HEK293 (cell line): ENCODE results near the gene SLC6A1.

Experiments
- CTCF ChIA-PET: fragments of 350-600 bp; formaldehyde crosslinking; extraction: SDS; loops from one replicate; lab custom pipeline; 2021; ENCODE audit warnings: antibody characterized with exemption; lab: Yijun Ruan, JAX
- POLR2A ChIA-PET: fragments of 300-600 bp; formaldehyde crosslinking; extraction: SDS; loops from one replicate; lab custom pipeline; 2020; ENCODE audit warnings: antibody characterized with exemption, inconsistent platforms; lab: Yijun Ruan, JAX
- H3K27ac ChIP-seq: fragments of 200-500 bp; sonication (Bioruptor generic); 2 replicates; pipeline ENCODE4 v1.5.1; 2014; ENCODE audit warnings: low read depth, low read length, control low read depth, inconsistent platforms; ENCODE audit errors: extremely low read depth
- H3K36me3 ChIP-seq, 2 experiments: fragments of 200-500 bp in 1 of 2; sonication (Bioruptor generic) in 1 of 2; 1 replicate in 1 of 2; 2 replicates in 1 of 2; pipeline ENCODE4 v1.5.1; 2014 to 2017; ENCODE audit warnings: inconsistent platforms in 2 of 2, low read length in 2 of 2; ENCODE audit not compliant: control insufficient read depth in 2 of 2, insufficient read depth in 1 of 2
- H3K4me1 ChIP-seq: fragments of 200-500 bp; sonication (Bioruptor generic); 2 replicates; pipeline ENCODE4 v1.5.1; 2014; ENCODE audit warnings: mild to moderate bottlenecking, low read length, inconsistent platforms; ENCODE audit not compliant: control insufficient read depth, insufficient read depth
- H3K4me3 ChIP-seq: 2 replicates; pipeline ENCODE4 v1.5.1; 2011; ENCODE audit warnings: low read depth, mild to moderate bottlenecking, control low read depth, low read length, moderate library complexity
- H3K9me3 ChIP-seq: fragments of 200-500 bp; sonication (Bioruptor generic); 2 replicates; pipeline ENCODE4 v1.5.1; 2014; ENCODE audit warnings: low read depth, low read length, inconsistent platforms; ENCODE audit not compliant: control insufficient read depth, insufficient read depth
- HOXD13 ChIP-seq: sonication (generic); formaldehyde crosslinking; IDR thresholded peaks from 2 replicates; pipeline ENCODE4 v1.8.0; 2022; ENCODE audit warnings: missing genetic modification reagents, borderline replicate concordance
- KLF1 ChIP-seq: fragments of 450-650 bp; formaldehyde crosslinking; IDR thresholded peaks from 2 replicates; pipeline ENCODE4 v1.5.1; 2016; ENCODE audit warnings: missing biosample characterization, missing genetic modification characterization
- SETDB1 ChIP-seq: IDR thresholded peaks from one replicate; pipeline ENCODE4 v1.6.1; 2017; ENCODE audit warnings: mild to moderate bottlenecking, low read length, moderate library complexity, mixed read lengths; ENCODE audit not compliant: insufficient read length
- ZBTB1 ChIP-seq: fragments of 450-650 bp; formaldehyde crosslinking; IDR thresholded peaks from 2 replicates; pipeline ENCODE4 v1.5.1; 2016; ENCODE audit warnings: missing biosample characterization, missing genetic modification characterization
- ZBTB26 ChIP-seq: fragments of 450-650 bp; formaldehyde crosslinking; optimal IDR thresholded peaks from 2 replicates; pipeline ENCODE3; 2016; ENCODE audit warnings: missing biosample characterization, mild to moderate bottlenecking, missing genetic modification characterization
- ZFP41 ChIP-seq: fragments of 450-650 bp; formaldehyde crosslinking; IDR thresholded peaks from 2 replicates; pipeline ENCODE4 v1.5.1; 2016; ENCODE audit warnings: missing biosample characterization, missing genetic modification characterization, borderline replicate concordance
- ZNF112 ChIP-seq: fragments of 450-650 bp; formaldehyde crosslinking; IDR thresholded peaks from 2 replicates; pipeline ENCODE4 v1.5.0; 2017; ENCODE audit warnings: missing biosample characterization, missing genetic modification characterization
- ZNF146 ChIP-seq: fragments of 450-650 bp; formaldehyde crosslinking; IDR thresholded peaks from 2 replicates; pipeline ENCODE4 v1.5.1; 2016; ENCODE audit warnings: missing biosample characterization, missing genetic modification characterization
- ZNF16 ChIP-seq: fragments of 450-650 bp; formaldehyde crosslinking; IDR thresholded peaks from 2 replicates; pipeline ENCODE4 v1.5.1; 2016; ENCODE audit warnings: low read depth, missing biosample characterization, missing genetic modification characterization
- ZNF280D ChIP-seq: fragments of 450-650 bp; formaldehyde crosslinking; IDR thresholded peaks from 2 replicates; pipeline ENCODE4 v1.5.1; 2016; ENCODE audit warnings: missing biosample characterization, missing genetic modification characterization
- ZNF404 ChIP-seq: fragments of 450-650 bp; formaldehyde crosslinking; IDR thresholded peaks from 2 replicates; pipeline ENCODE4 v1.5.1; 2017; ENCODE audit warnings: missing biosample characterization, missing genetic modification characterization
- ZNF426 ChIP-seq: fragments of 450-650 bp; formaldehyde crosslinking; IDR thresholded peaks from 2 replicates; pipeline ENCODE4 v1.5.1; 2017; ENCODE audit warnings: missing biosample characterization, missing genetic modification characterization, mild to moderate bottlenecking, inconsistent platforms, moderate library complexity
- ZNF48 ChIP-seq: fragments of 450-650 bp; formaldehyde crosslinking; IDR thresholded peaks from 2 replicates; pipeline ENCODE4 v1.5.1; 2016; ENCODE audit warnings: missing biosample characterization, missing genetic modification characterization
- ZNF501 ChIP-seq: fragments of 450-650 bp; formaldehyde crosslinking; IDR thresholded peaks from 2 replicates; pipeline ENCODE4 v1.5.1; 2016; ENCODE audit warnings: missing biosample characterization, missing genetic modification characterization
- ZNF529 ChIP-seq: fragments of 450-650 bp; formaldehyde crosslinking; IDR thresholded peaks from 2 replicates; pipeline ENCODE4 v1.5.1; 2017; ENCODE audit warnings: missing genetic modification characterization, missing biosample characterization; ENCODE audit not compliant: insufficient replicate concordance
- ZNF558 ChIP-seq: fragments of 450-650 bp; formaldehyde crosslinking; IDR thresholded peaks from 2 replicates; pipeline ENCODE4 v1.5.1; 2016; ENCODE audit warnings: missing biosample characterization, missing genetic modification characterization
- ZNF561 ChIP-seq: fragments of 450-650 bp; IDR thresholded peaks from 2 replicates; pipeline ENCODE4 v1.5.1; 2018; ENCODE audit warnings: missing biosample characterization, missing genetic modification characterization, borderline replicate concordance
- ZNF600 ChIP-seq: fragments of 450-650 bp; formaldehyde crosslinking; IDR thresholded peaks from 2 replicates; pipeline ENCODE4 v1.5.1; 2016; ENCODE audit warnings: missing biosample characterization, missing genetic modification characterization
- ZNF664 ChIP-seq: fragments of 450-650 bp; formaldehyde crosslinking; IDR thresholded peaks from 2 replicates; pipeline ENCODE4 v1.5.1; 2016; ENCODE audit warnings: missing biosample characterization, missing genetic modification characterization
- ZSCAN23 ChIP-seq: fragments of 450-650 bp; formaldehyde crosslinking; IDR thresholded peaks from 2 replicates; pipeline ENCODE4 v1.5.1; 2016; ENCODE audit warnings: missing biosample characterization, missing genetic modification characterization
- TF ChIP-seq, protein P1 (sequence below): fragments of 450-650 bp; formaldehyde crosslinking; IDR thresholded peaks from 2 replicates; pipeline ENCODE4 v1.5.1; 2016; ENCODE audit warnings: missing biosample characterization, missing genetic modification characterization

Gene SLC6A1

DNA sequence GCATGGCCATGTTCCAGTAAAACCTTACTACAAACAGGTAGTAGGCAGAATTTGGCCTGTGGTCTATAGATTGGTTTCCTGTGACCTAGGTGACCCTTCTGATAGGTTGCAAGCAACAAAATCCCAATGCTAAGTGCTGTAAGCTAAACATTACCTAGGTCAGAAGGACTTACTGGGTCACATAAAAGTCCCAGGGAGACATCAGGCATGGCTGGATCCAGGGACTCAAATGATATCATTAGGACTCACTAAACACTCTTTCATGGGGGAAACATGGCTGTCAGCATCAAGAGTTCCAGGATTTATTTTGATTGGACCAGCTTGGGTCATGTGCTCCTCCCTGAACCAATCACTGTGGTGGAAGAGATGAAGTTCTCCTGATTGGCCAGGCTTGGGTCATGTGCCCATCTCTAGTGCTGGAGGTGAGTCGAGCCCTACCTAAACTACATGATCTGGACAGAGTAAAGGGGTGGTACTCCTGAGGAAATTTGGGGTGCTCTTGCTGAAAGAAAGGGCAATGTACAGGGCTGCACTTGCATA is 16.8 kb upstream of the SLC6A1 start:
- ChIA-PET POLR2A (no interaction called here), CTCF (no interaction called here)
- no peak overlapping the region for H3K4me3 ChIP-seq
- H3K4me1 ChIP-seq = no peaks in the 10 kb centered on the region
- no peak overlapping the region for H3K27ac ChIP-seq
- H3K9me3 ChIP-seq = no peaks in the 10 kb centered on the region
- no peaks in the 10 kb centered on the region for H3K36me3 ChIP-seq
- TF ChIP-seq ZNF501 (tag by site-specific recombination) (no peak), ZFP41 (tag by site-specific recombination) (no peak), ZNF529 (tag by site-specific recombination) (no peak), ZNF558 (tag by site-specific recombination) (no peak), ZNF48 (no peak), ZNF280D (tag by site-specific recombination) (no peak), ZBTB26 (tag by site-specific recombination) (no peak), ZNF16 (no peak), KLF1 (tag by site-specific recombination) (no peak), ZNF404 (tag by site-specific recombination) (no peak), ZNF664 (tag by site-specific recombination) (no peak), ZBTB1 (tag by site-specific recombination) (no peak), ZNF146 (tag by site-specific recombination) (no peak), ZNF426 (tag by site-specific recombination) (no peak), ZNF561 (tag by site-specific recombination) (no peak), SETDB1 (no peak), HOXD13 (CRISPR knock-in tag) (no peak)

DNA sequence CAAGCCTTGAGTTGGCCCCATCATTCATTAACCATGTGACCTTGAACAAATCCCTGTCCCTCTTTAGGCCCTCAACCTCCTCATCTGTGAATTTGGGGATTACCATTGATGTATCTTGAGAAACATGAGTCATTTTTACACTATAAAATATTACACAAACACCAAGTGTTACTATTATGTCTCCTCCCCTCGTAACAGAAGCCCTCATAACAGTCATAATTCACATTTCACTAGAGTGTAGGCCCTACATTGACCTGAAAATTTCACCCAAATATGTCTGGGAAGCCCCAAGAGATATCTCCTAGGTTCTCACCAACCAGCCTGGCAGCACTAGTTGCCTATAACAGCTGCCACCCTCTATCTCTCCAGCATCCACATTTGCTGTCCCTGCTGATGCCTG is 15.8 kb upstream of the SLC6A1 start:
- ChIA-PET POLR2A (no interaction called here), CTCF (no interaction called here)
- Histone ChIP-seq H3K9me3 (no peaks in the 10 kb centered on the region), H3K27ac (no peak overlapping the region), H3K4me3 (no peak overlapping the region), H3K4me1 (no peaks in the 10 kb centered on the region), H3K36me3 (no peaks in the 10 kb centered on the region)
- TF ChIP-seq ZNF112 (tag by site-specific recombination) (no peak), ZNF426 (tag by site-specific recombination) (no peak), ZNF600 (tag by site-specific recombination) (no peak), ZSCAN23 (tag by site-specific recombination) (no peak)
- TF ChIP-seq, protein P1, sequence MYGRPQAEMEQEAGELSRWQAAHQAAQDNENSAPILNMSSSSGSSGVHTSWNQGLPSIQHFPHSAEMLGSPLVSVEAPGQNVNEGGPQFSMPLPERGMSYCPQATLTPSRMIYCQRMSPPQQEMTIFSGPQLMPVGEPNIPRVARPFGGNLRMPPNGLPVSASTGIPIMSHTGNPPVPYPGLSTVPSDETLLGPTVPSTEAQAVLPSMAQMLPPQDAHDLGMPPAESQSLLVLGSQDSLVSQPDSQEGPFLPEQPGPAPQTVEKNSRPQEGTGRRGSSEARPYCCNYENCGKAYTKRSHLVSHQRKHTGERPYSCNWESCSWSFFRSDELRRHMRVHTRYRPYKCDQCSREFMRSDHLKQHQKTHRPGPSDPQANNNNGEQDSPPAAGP (tag by site-specific recombination) = no peak
